DND-41 (cell line): ENCODE data around the gene SMTNL2.

ENCODE experiments used
- ATAC-seq: fragments of 200-7000 bp; cut with Tn5 transposase; 3 replicates; pipeline ENCODE4 v1.9.1; 2021; ENCODE audit warnings: low read depth; ENCODE audit not compliant: insufficient read depth
- DNase-seq: peaks from one replicate; pipeline ENCODE4 v3.0.0-alpha.2; 2020
- H2AFZ ChIP-seq: 2 replicates; pipeline ENCODE4 v1.6.0; 2012; ENCODE audit warnings: low read depth, low read length
- H3K27ac ChIP-seq: 2 replicates; pipeline ENCODE4 v1.5.1; 2012; ENCODE audit warnings: low read length, inconsistent platforms
- H3K27me3 ChIP-seq: fragments of 200-600 bp; sonication (generic); 2 replicates; pipeline ENCODE4 v1.6.0; 2012; ENCODE audit warnings: low read length, mild to moderate bottlenecking, inconsistent platforms; ENCODE audit not compliant: insufficient read depth, poor library complexity
- H3K36me3 ChIP-seq: 2 replicates; pipeline ENCODE4 v1.5.1; 2012; ENCODE audit warnings: low read length, inconsistent platforms; ENCODE audit not compliant: insufficient read depth
- H3K4me1 ChIP-seq: 2 replicates; pipeline ENCODE4 v1.5.1; 2012; ENCODE audit warnings: mild to moderate bottlenecking, low read length; ENCODE audit not compliant: insufficient read depth
- H3K4me2 ChIP-seq: 2 replicates; pipeline ENCODE4 v1.6.0; 2012; ENCODE audit warnings: mild to moderate bottlenecking, moderate library complexity, low read length, inconsistent platforms; ENCODE audit not compliant: insufficient read depth
- H3K4me3 ChIP-seq, 2 experiments: fragments of 200-600 bp in 1 of 2; shearing (Covaris generic) in 1 of 2; 2 replicates each; pipeline ENCODE4 v1.5.1; 2012 to 2016; ENCODE audit warnings: inconsistent platforms in 2 of 2, low read length in 2 of 2, mild to moderate bottlenecking in 2 of 2, low read depth in 1 of 2, moderate library complexity in 1 of 2
- H3K79me2 ChIP-seq: 2 replicates; pipeline ENCODE4 v1.6.0; 2012; ENCODE audit warnings: low read length, inconsistent platforms; ENCODE audit not compliant: insufficient read depth
- H3K9ac ChIP-seq: 2 replicates; pipeline ENCODE4 v1.6.0; 2012; ENCODE audit warnings: low read depth, mild to moderate bottlenecking, inconsistent platforms, low read length, moderate library complexity
- H3K9me3 ChIP-seq: 2 replicates; pipeline ENCODE4 v1.5.1; 2012; ENCODE audit warnings: low read length, moderate library complexity, mild to moderate bottlenecking, inconsistent platforms; ENCODE audit not compliant: insufficient read depth, severe bottlenecking
- H4K20me1 ChIP-seq: 2 replicates; pipeline ENCODE4 v1.6.0; 2012; ENCODE audit warnings: low read length; ENCODE audit not compliant: insufficient read depth
- CTCF ChIP-seq: IDR thresholded peaks from 2 replicates; pipeline ENCODE4 v1.5.1; 2012; ENCODE audit warnings: borderline replicate concordance, low read length, moderate library complexity, mild to moderate bottlenecking; ENCODE audit not compliant: poor library complexity, severe bottlenecking; ENCODE audit errors: extremely low read depth
- EZH2 ChIP-seq: IDR thresholded peaks from 3 replicates; pipeline ENCODE4 v1.6.1; 2012; ENCODE audit warnings: borderline replicate concordance, low read depth, mild to moderate bottlenecking, moderate library complexity, low read length, inconsistent platforms; ENCODE audit not compliant: severe bottlenecking

The SMTNL2 gene

GRCh38 chr17:4657678-4658077 lies 73.3 kb downstream of the SMTNL2 start:
- DNase-seq, result no peak
- H3K27ac ChIP-seq, result no peak overlapping the region

More at GRCh38 chr17:4657678-4658077, 73.3 kb downstream of the SMTNL2 start:
- H3K27me3 ChIP-seq, result no peaks in the 10 kb centered on the region
- no peak overlapping the region for H2AFZ ChIP-seq
- H3K4me1 ChIP-seq, result no peaks in the 10 kb centered on the region
- no peak overlapping the region for H3K9ac ChIP-seq
- H3K36me3 ChIP-seq, result no peaks in the 10 kb centered on the region
- no peaks in the 10 kb centered on the region for H3K9me3 ChIP-seq
- no peak for TF ChIP-seq CTCF
- TF ChIP-seq EZH2, result no peak
- no peak overlapping the region for H3K4me3 ChIP-seq
- no peaks in the 10 kb centered on the region for H3K79me2 ChIP-seq
- H4K20me1 ChIP-seq, result no peaks in the 10 kb centered on the region
- no peak overlapping the region for H3K4me2 ChIP-seq
- no peak for ATAC-seq
